G401 (cell line): ENCODE data around the gene PADI4. TPM values are rescaled to one million over a fixed set of nuclear protein-coding genes. Genes with fewer than 3 reads are reported as not detected.
"Not testable (repeated sequence)": the region's sequence is repeated elsewhere in the genome, so short reads cannot be mapped to it uniquely, and the experiment has no call there.

Experiments
- DNase-seq: peaks from one replicate; pipeline ENCODE4 v3.0.0-alpha.2; 2015; ENCODE audit warnings: low spot score
- in situ Hi-C: cut with HindIII; loops from 2 replicates; pipeline ENCODE4 v1.10.0; 2016; ENCODE audit warnings: low sequenced_read_pairs, mixed read lengths
- total RNA-seq: library from RNA; depleted of rRNA; stranded (reverse); fragments of >200 nt; shearing (Covaris generic); gene quantifications from 2 replicates; pipeline ENCODE4 v1.2.3, GENCODE V29; 2014; rRNA removed

PADI4 gene
- total RNA-seq, 1 experiment from 2014 or later, result not detected

DNA sequence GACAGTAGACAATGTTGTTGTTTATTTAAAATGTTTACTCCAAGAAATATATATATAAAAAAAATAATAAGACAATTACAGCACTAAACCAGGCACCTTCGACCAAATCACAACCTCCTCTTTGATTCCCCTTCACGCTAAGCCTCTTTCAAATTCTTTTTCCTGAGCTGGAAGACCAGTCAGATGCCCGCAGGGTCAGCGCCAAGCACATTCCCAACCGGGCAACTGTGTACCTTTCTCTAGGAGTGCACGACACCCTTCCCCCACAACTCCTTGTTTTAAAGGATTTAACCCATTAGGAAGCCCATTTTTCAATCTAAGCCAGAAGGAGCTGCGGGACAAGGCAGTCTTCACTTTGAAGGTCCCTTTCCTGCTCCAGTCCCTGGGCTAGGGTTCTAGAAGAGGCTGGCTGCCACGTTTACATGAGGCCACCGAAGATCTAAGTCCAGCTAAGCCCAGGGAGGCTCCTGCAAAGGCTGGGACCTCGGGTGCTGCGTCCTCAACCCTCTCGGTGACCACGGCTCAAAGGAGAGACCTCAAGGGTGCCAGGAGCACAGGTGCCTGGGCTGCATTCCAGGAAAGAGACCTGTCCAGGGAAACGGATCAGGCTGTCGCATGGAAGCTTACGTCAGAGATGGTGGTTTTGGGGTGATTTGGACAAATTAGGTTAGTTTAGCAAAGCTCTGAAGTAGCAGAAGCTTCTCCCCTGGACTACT, 98.9 kb downstream of the PADI4 start:
- DNase-seq, result peak; percentile 42
- in situ Hi-C loops, result not testable (repeated sequence)

DNA sequence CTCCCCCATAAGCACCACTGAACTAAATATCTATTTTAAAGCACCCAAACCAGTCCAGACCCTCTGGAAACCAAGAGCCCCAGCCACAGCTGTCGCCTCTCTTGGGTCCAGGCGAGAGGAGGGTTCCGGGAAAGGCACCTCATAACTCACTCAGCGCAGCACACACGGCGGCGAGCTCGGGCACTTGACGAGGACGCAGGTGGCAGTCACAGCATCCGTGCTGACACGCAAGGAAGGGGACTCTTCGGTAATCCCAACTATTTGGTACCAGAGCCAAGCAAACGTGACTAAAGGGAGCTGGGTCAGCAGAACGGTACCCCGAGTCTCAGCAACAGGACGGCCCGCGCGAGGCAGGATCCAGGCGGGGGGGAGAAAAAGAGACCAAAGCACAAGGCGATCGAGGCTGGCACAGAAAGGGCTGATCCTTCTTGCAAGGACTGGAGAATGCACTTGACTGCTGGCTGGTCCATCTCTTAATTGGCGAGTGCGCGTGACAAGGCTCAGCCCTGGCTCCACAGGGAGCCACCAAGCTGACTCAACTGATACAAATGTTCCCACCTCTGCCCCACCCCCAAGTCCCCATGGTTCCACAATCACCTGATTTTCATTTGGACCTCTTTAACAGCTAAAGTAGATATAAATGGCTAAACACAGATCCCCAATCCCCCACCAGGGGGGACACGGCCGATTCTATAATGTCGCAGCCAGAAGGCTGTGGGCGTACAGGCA, 100.0 kb downstream of the PADI4 start:
- in situ Hi-C loops, DNase-seq: not testable (repeated sequence)

DNA sequence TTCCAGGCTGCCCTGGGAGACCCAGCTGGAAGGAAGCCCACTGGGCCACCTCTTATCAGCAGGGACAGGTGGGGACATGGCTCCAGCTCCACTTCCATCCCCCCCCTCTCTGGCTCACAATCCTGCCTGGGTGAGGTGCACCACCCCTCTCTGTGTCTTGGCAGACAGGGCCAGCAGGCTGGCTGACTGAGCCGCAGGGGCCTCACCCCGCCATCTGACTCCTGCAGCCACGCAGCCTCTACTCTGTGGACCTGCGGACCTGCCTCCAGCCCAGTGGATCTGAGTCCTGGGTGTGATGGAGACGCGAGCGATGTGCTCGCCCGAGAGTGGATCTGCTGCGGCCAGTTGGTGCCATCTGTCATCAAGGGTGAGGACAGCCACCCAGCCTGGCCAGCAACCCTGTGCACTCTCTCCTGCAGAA, 101.4 kb downstream of the PADI4 start:
- DNase-seq, result peak; percentile 77
- in situ Hi-C loops, result no loop called here

DNA sequence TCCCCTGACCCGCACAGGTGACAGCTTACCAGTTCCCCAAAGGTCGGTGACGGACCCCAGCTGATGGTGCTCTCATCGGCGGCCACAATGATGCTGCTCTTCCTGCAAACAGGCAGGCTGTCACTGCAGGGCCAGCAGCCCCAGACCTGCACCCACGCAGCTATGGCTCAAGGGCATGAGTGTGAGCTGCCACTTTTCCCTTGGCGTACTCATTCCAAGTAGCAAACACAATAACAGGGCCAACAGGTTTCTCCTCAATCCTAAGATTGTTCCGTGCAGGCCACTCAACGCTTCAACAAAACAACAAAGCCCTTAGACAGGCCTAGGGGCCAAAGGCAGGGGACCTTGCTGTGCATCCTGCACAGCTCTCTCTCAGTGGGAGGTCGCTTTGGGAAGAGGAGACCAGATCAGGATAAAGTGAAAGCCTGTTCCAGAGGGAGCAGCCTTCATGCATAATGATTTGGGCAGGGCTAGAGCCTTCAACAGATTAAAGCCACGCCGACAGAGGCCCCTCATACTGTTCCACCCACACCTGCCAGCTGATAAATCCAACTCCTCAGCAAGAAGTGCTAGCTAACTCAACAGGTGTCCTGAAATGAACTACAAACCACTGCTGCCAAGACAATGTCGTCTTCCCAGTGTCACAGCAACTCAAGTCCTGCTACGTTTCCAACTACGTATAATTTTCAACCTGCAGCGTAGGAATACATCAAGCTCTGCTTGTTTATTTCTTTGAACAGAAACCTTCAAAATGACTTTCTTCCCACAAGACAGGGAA, 104.3 kb downstream of the PADI4 start:
- in situ Hi-C loops, result no loop called here

More for the DNA sequence above, 104.3 kb downstream of the PADI4 start:
- DNase-seq, result no peak

Other genes starting within 250 kb of the PADI4 start
- 0.10 and 0.62 TPM in 2 replicates for gene PADI2, start 188.7 kb upstream of the PADI4 start, total RNA-seq
- gene PADI1, start 103.1 kb upstream of the PADI4 start, total RNA-seq, result not detected in 2 replicates
- 0.31 and 0.41 TPM in 2 replicates for gene PADI3, start 59.1 kb upstream of the PADI4 start, total RNA-seq
- not detected in 2 replicates for gene PADI6, start 64.0 kb downstream of the PADI4 start, total RNA-seq
- 120 and 129 TPM in 2 replicates for gene RCC2, start 131.5 kb downstream of the PADI4 start, total RNA-seq
- gene ARHGEF10L, start 231.5 kb downstream of the PADI4 start, total RNA-seq, result 16.4 and 19.6 TPM in 2 replicates